ENCODE measurements around the gene ZNRF3.

DNA sequence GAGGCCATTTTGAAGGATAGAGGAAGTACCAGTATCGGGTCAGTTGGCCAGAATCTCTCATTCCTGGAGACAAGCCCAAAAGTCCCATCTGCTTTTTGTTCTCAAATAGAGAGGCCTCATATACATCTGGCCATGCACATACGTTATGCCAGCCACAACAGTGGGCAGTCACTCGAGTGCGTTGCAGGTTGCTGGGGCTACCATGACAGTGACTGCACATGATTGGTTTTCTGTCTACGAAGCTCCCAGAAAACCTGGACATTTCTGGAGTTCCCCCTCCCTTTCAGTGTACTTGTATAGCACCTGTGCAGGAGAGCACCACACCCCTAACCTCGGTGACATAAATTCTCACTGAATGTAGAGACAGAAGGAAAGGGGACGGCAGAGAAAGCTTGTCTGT is 116.1 kb downstream of the ZNRF3 start:
- TF ChIP-seq, protein P1, sequence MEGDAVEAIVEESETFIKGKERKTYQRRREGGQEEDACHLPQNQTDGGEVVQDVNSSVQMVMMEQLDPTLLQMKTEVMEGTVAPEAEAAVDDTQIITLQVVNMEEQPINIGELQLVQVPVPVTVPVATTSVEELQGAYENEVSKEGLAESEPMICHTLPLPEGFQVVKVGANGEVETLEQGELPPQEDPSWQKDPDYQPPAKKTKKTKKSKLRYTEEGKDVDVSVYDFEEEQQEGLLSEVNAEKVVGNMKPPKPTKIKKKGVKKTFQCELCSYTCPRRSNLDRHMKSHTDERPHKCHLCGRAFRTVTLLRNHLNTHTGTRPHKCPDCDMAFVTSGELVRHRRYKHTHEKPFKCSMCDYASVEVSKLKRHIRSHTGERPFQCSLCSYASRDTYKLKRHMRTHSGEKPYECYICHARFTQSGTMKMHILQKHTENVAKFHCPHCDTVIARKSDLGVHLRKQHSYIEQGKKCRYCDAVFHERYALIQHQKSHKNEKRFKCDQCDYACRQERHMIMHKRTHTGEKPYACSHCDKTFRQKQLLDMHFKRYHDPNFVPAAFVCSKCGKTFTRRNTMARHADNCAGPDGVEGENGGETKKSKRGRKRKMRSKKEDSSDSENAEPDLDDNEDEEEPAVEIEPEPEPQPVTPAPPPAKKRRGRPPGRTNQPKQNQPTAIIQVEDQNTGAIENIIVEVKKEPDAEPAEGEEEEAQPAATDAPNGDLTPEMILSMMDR (IDR thresholded peaks at IDR 0.05), result no peak
- no peak for TF ChIP-seq POLR2A (IDR thresholded peaks at IDR 0.05)
